Effector memory CD8-positive, alpha-beta T cell (primary cell): Measurements from ENCODE around the gene CDK11B.

Source experiments
- ATAC-seq: fragments of 150-1000 bp; cut with Tn5 transposase; replicated peaks from 2 replicates; pipeline ENCODE4 v1.10.0; 2021; ENCODE audit warnings: mild to moderate bottlenecking, moderate library complexity
- DNase-seq, 3 experiments: peaks; one replicate each; pipeline ENCODE4 v3.0.0; 2021
- H3K27ac Mint-ChIP-seq, 2 donors: one replicate each; pipeline ENCODE4 v1.8.0; 2022; ENCODE audit warnings: mild to moderate bottlenecking in 2 of 2, mixed read lengths in 2 of 2, moderate library complexity in 2 of 2
- H3K27me3 Mint-ChIP-seq, 2 donors: one replicate each; pipeline ENCODE4 v1.8.0; 2022; ENCODE audit warnings: mixed read lengths in 2 of 2
- H3K36me3 Mint-ChIP-seq: one replicate; pipeline ENCODE4 v1.8.0; 2022; ENCODE audit warnings: mild to moderate bottlenecking, moderate library complexity, mixed read lengths; ENCODE audit not compliant: insufficient read depth
- H3K4me1 Mint-ChIP-seq, 2 donors: one replicate each; pipeline ENCODE4 v1.8.0; 2022; ENCODE audit warnings: low read depth in 2 of 2, mixed read lengths in 2 of 2
- H3K4me3 Mint-ChIP-seq, 2 donors: one replicate each; pipeline ENCODE4 v1.8.0; 2022; ENCODE audit warnings: mild to moderate bottlenecking in 2 of 2, mixed read lengths in 2 of 2, moderate library complexity in 2 of 2
- H3K9me3 Mint-ChIP-seq, 2 donors: one replicate each; pipeline ENCODE4 v1.8.0; 2022; ENCODE audit warnings: mixed read lengths in 2 of 2

Gene CDK11B

GRCh38 chr1:1623631-1624442 lies 35.0 kb downstream of the CDK11B start:
- Mint-ChIP-seq H3K4me1 (peaks cover 3 to 9% of the 10 kb centered on the region in 2 donors), H3K9me3 (no peaks in the 10 kb centered on the region), H3K27me3 (no peaks in the 10 kb centered on the region), H3K27ac (no peak overlapping the region), H3K4me3 (no peak overlapping the region), H3K36me3 (peaks cover 16% of the 10 kb centered on the region)
- DNase-seq (no peak), ATAC-seq (no peak)

GRCh38 chr1:1623181-1623630 lies 35.6 kb downstream of the CDK11B start:
- Mint-ChIP-seq H3K36me3 (peaks cover 17% of the 10 kb centered on the region), H3K9me3 (no peaks in the 10 kb centered on the region), H3K27me3 (no peaks in the 10 kb centered on the region), H3K27ac (no peak overlapping the region), H3K4me1 (peaks cover 4 to 12% of the 10 kb centered on the region in 2 donors), H3K4me3 (no peak overlapping the region)
- DNase-seq (no peak), ATAC-seq (no peak)

- H3K9me3 Mint-ChIP-seq: no peaks in the 10 kb centered on the region
- peaks cover 16% of the 10 kb centered on the region for H3K36me3 Mint-ChIP-seq
- DNase-seq (no peak), ATAC-seq (no peak)
- no peak overlapping the region for H3K4me3 Mint-ChIP-seq
- H3K27ac Mint-ChIP-seq: peak overlapping the region in 1 of 2 donors; percentile 68
- no peaks in the 10 kb centered on the region for H3K27me3 Mint-ChIP-seq
- peaks cover 4 to 12% of the 10 kb centered on the region in 2 donors for H3K4me1 Mint-ChIP-seq
These were observed 36.1 kb downstream of the CDK11B start for GRCh38 chr1:1622788-1623094.

GRCh38 chr1:1622010-1622787 lies 36.6 kb downstream of the CDK11B start:
- H3K27ac Mint-ChIP-seq: peak overlapping the region in 1 of 2 donors; percentile 68
- H3K9me3 Mint-ChIP-seq: no peaks in the 10 kb centered on the region
- peaks cover 9 to 12% of the 10 kb centered on the region in 2 donors for H3K4me1 Mint-ChIP-seq
- peaks cover 13% of the 10 kb centered on the region for H3K36me3 Mint-ChIP-seq
- no peak overlapping the region for H3K4me3 Mint-ChIP-seq
- DNase-seq (no peak), ATAC-seq (no peak)
- no peaks in the 10 kb centered on the region for H3K27me3 Mint-ChIP-seq

GRCh38 chr1:1621173-1622009 lies 37.4 kb downstream of the CDK11B start:
- Mint-ChIP-seq H3K27ac (no peak overlapping the region), H3K4me3 (no peak overlapping the region), H3K36me3 (peaks cover 20% of the 10 kb centered on the region), H3K9me3 (no peaks in the 10 kb centered on the region), H3K4me1 (peaks cover 12 to 13% of the 10 kb centered on the region in 2 donors), H3K27me3 (no peaks in the 10 kb centered on the region)
- DNase-seq (no peak), ATAC-seq (no peak)

- no peak for ATAC-seq
These were observed 38.2 kb downstream of the CDK11B start for GRCh38 chr1:1620433-1621139.

GRCh38 chr1:1619917-1620361 lies 38.9 kb downstream of the CDK11B start:
- no peak overlapping the region for H3K4me3 Mint-ChIP-seq
- no peaks in the 10 kb centered on the region for H3K9me3 Mint-ChIP-seq
- no peak for DNase-seq
- H3K27me3 Mint-ChIP-seq: no peaks in the 10 kb centered on the region
- no peak for ATAC-seq
- peaks cover 10 to 14% of the 10 kb centered on the region in 2 donors for H3K4me1 Mint-ChIP-seq
- H3K36me3 Mint-ChIP-seq: peaks cover 30% of the 10 kb centered on the region
- no peak overlapping the region for H3K27ac Mint-ChIP-seq

More at GRCh38 chr1:1620433-1621139, 38.2 kb downstream of the CDK11B start:
- Mint-ChIP-seq H3K36me3 (peaks cover 23% of the 10 kb centered on the region), H3K27me3 (no peaks in the 10 kb centered on the region), H3K27ac (no peak overlapping the region), H3K4me1 (peaks cover 12 to 13% of the 10 kb centered on the region in 2 donors), H3K9me3 (no peaks in the 10 kb centered on the region), H3K4me3 (no peak overlapping the region)
- DNase-seq: no peak

- Mint-ChIP-seq H3K4me3 (no peak overlapping the region), H3K9me3 (no peaks in the 10 kb centered on the region), H3K27ac (peak overlapping the region in 1 of 2 donors; percentile 91), H3K27me3 (no peaks in the 10 kb centered on the region), H3K4me1 (peaks cover 19 to 26% of the 10 kb centered on the region in 2 donors), H3K36me3 (peaks cover 36% of the 10 kb centered on the region)
- no peak for ATAC-seq
- no peak for DNase-seq
These were observed 40.3 kb downstream of the CDK11B start for GRCh38 chr1:1618396-1619068.

GRCh38 chr1:1617925-1618324 lies 40.9 kb downstream of the CDK11B start:
- Mint-ChIP-seq H3K9me3 (no peaks in the 10 kb centered on the region), H3K4me3 (peak overlapping the region in 1 of 2 donors; percentile 71), H3K27ac (peak overlapping the region in 1 of 2 donors; percentile 78), H3K36me3 (peaks cover 36% of the 10 kb centered on the region), H3K4me1 (peaks cover 21 to 27% of the 10 kb centered on the region in 2 donors), H3K27me3 (no peaks in the 10 kb centered on the region)
- DNase-seq (no peak), ATAC-seq (no peak)

- Mint-ChIP-seq H3K9me3 (no peaks in the 10 kb centered on the region), H3K4me3 (peak overlapping the region; percentile 71 to 72), H3K27me3 (no peaks in the 10 kb centered on the region), H3K4me1 (peaks cover 21 to 25% of the 10 kb centered on the region in 2 donors), H3K36me3 (peaks cover 34% of the 10 kb centered on the region), H3K27ac (peak overlapping the region in 1 of 2 donors; percentile 78)
- DNase-seq: no peak
- ATAC-seq: no peak
These were observed 41.3 kb downstream of the CDK11B start for GRCh38 chr1:1617516-1617915.

GRCh38 chr1:1616838-1617237 lies 42.0 kb downstream of the CDK11B start:
- peaks cover 33% of the 10 kb centered on the region for H3K36me3 Mint-ChIP-seq
- DNase-seq (no peak), ATAC-seq (no peak)
- H3K9me3 Mint-ChIP-seq: no peaks in the 10 kb centered on the region
- H3K27me3 Mint-ChIP-seq: no peaks in the 10 kb centered on the region
- H3K4me1 Mint-ChIP-seq: peaks cover 21 to 27% of the 10 kb centered on the region in 2 donors
- H3K27ac Mint-ChIP-seq: peak overlapping the region; percentile 44 to 78
- peak overlapping the region; percentile 71 to 72 for H3K4me3 Mint-ChIP-seq

GRCh38 chr1:1616045-1616790 lies 42.6 kb downstream of the CDK11B start:
- H3K4me3 Mint-ChIP-seq: peak overlapping the region; percentile 71 to 72
- peaks cover 21 to 27% of the 10 kb centered on the region in 2 donors for H3K4me1 Mint-ChIP-seq
- no peaks in the 10 kb centered on the region for H3K27me3 Mint-ChIP-seq
- H3K9me3 Mint-ChIP-seq: no peaks in the 10 kb centered on the region
- peaks cover 33% of the 10 kb centered on the region for H3K36me3 Mint-ChIP-seq
- ATAC-seq: peak; percentile 11
- H3K27ac Mint-ChIP-seq: peak overlapping the region; percentile 44 to 78
- DNase-seq: peak in 1 of 3 experiments; percentile 32
